ENCODE results near the gene MPC2. TPM values are rescaled to one million over a fixed set of nuclear protein-coding genes. Genes with fewer than 3 reads are reported as not detected.

The MPC2 gene
- total RNA-seq, 1 experiment from 2014 or later, result 71.7 TPM

DNA sequence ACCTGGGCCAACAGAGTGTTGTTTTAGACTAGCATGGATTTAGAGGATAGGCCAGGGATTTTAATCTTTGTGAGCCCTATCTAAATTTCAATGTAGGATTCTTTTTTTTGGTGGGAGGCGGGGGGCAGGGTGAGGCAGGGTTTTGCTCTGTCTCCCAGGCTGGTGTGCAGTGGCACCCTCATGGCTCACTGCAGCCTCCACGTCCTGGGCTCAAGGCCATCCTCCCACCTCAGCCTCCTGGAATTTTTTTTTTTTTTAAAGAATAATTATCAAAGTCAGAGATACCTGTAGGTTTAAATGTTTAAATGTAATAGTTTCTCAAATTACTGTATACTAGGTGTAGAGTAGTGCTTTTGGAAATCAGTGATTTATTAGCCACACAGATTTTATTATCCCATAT lies 3.4 kb upstream of the MPC2 start:
- TF ChIP-seq TCF7L2 (IDR thresholded peaks at IDR 0.05; ENCODE audit: low read depth, low read length), result no peak
- TF ChIP-seq, protein P1, sequence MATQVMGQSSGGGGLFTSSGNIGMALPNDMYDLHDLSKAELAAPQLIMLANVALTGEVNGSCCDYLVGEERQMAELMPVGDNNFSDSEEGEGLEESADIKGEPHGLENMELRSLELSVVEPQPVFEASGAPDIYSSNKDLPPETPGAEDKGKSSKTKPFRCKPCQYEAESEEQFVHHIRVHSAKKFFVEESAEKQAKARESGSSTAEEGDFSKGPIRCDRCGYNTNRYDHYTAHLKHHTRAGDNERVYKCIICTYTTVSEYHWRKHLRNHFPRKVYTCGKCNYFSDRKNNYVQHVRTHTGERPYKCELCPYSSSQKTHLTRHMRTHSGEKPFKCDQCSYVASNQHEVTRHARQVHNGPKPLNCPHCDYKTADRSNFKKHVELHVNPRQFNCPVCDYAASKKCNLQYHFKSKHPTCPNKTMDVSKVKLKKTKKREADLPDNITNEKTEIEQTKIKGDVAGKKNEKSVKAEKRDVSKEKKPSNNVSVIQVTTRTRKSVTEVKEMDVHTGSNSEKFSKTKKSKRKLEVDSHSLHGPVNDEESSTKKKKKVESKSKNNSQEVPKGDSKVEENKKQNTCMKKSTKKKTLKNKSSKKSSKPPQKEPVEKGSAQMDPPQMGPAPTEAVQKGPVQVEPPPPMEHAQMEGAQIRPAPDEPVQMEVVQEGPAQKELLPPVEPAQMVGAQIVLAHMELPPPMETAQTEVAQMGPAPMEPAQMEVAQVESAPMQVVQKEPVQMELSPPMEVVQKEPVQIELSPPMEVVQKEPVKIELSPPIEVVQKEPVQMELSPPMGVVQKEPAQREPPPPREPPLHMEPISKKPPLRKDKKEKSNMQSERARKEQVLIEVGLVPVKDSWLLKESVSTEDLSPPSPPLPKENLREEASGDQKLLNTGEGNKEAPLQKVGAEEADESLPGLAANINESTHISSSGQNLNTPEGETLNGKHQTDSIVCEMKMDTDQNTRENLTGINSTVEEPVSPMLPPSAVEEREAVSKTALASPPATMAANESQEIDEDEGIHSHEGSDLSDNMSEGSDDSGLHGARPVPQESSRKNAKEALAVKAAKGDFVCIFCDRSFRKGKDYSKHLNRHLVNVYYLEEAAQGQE (IDR thresholded peaks at IDR 0.05; ENCODE audit: insufficient read depth in 1 of 2, low read depth in 2 of 2, low read length in 1 of 2), result no peak
- TF ChIP-seq CTCF (IDR thresholded peaks at IDR 0.05), result no peak
- no peak for TF ChIP-seq POLR2AphosphoS5 (IDR thresholded peaks at IDR 0.05; ENCODE audit: low read depth, low read length)
- no peak for TF ChIP-seq SIN3A (IDR thresholded peaks at IDR 0.05; ENCODE audit: borderline replicate concordance, insufficient read depth, low read depth, low read length)
- in situ Hi-C loops (cut with HindIII; ENCODE audit: low pct_unique_long_range_greater_than_20kb, low sequenced_read_pairs) (no loop called here), intact Hi-C loops (cut with micrococcal nuclease; ENCODE audit: unreplicated experiment) (no loop called here)
- Histone ChIP-seq H3K36me3 (ENCODE audit: control insufficient read depth, insufficient read depth, low read length) (no peaks in the 10 kb centered on the region; the same call in none of the 2 replicates), H3K9me3 (ENCODE audit: control insufficient read depth, insufficient read depth, low read depth, low read length) (no peaks in the 10 kb centered on the region), H3K27me3 (ENCODE audit: control insufficient read depth, insufficient read depth, low read length) (no peaks in the 10 kb centered on the region), H3K27ac (ENCODE audit: low read length) (no peak overlapping the region), H3K4me3 (ENCODE audit: low read depth in 2 of 2, low read length in 2 of 2) (no peak overlapping the region), H3K4me1 (ENCODE audit: control insufficient read depth, insufficient read depth, low read length) (peaks cover 12% of the 10 kb centered on the region; the same call in 1 of the 2 replicates)
- ATAC-seq (no peak), DNase-seq (ENCODE audit: low read depth, low spot score) (no peak)
- ChIA-PET CTCF (no interaction called here), POLR2A (no interaction called here)
- no TSS peak for BruUV-seq (replicated peaks)

DNA sequence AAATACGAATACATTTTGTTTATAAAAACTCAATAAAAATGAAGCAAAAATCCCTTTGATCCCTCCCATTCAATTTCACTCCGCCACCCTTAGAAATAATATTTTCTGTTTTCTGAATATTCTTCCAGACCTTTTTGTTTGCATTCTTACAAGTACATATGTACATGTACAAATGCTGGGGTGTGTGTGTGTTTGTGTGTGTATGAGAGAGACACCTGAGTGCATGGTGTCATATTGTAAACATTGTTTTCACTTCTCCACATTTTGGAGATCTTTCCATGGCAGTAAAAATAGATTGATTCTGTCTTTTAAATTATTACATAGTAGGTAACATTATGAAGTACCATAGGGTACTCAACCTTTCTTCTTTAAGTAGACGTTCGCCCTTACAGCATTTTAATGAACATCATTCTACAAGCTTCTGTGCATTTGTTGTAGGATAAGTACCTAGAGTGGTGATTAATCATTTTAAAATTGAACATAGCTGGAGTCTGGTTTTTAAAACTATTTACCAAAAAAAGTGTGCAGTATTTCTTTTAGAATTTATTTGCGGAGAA lies 1.3 kb upstream of the MPC2 start:
- DNase-seq (ENCODE audit: low read depth, low spot score) (no peak), ATAC-seq (no peak)
- peaks cover 26% of the 10 kb centered on the region for H3K4me1 ChIP-seq (ENCODE audit: control insufficient read depth, insufficient read depth, low read length)
- no peaks in the 10 kb centered on the region for H3K9me3 ChIP-seq (ENCODE audit: control insufficient read depth, insufficient read depth, low read depth, low read length)
- H3K4me3 ChIP-seq (ENCODE audit: low read depth in 2 of 2, low read length in 2 of 2), result peak overlapping the region; percentile 95 to 96
- TF ChIP-seq, protein P1 (IDR thresholded peaks at IDR 0.05; ENCODE audit: insufficient read depth in 1 of 2, low read depth in 2 of 2, low read length in 1 of 2), result no peak
- no peak for TF ChIP-seq CTCF (IDR thresholded peaks at IDR 0.05)
- TF ChIP-seq TCF7L2 (IDR thresholded peaks at IDR 0.05; ENCODE audit: low read depth, low read length), result no peak
- no peak for TF ChIP-seq POLR2AphosphoS5 (IDR thresholded peaks at IDR 0.05; ENCODE audit: low read depth, low read length)
- TF ChIP-seq SIN3A (IDR thresholded peaks at IDR 0.05; ENCODE audit: borderline replicate concordance, insufficient read depth, low read depth, low read length), result no peak
- in situ Hi-C loops (cut with HindIII; ENCODE audit: low pct_unique_long_range_greater_than_20kb, low sequenced_read_pairs) (no loop called here), intact Hi-C loops (cut with micrococcal nuclease; ENCODE audit: unreplicated experiment) (no loop called here)
- ChIA-PET POLR2A (no interaction called here), CTCF (no interaction called here)
- H3K27ac ChIP-seq (ENCODE audit: low read length), result peak overlapping the region; percentile 99; the same call in 1 of the 2 replicates
- no peaks in the 10 kb centered on the region for H3K27me3 ChIP-seq (ENCODE audit: control insufficient read depth, insufficient read depth, low read length)
- BruUV-seq (replicated peaks), result TSS peak; percentile 74
- no peaks in the 10 kb centered on the region; the same call in none of the 2 replicates for H3K36me3 ChIP-seq (ENCODE audit: control insufficient read depth, insufficient read depth, low read length)

All from Panc1 (cell line).